HG02870 (cell line): ENCODE results near the gene RNASEH1.

Experiments used
- ATAC-seq: cut with Tn5 transposase; IDR thresholded peaks from one replicate; pipeline ENCODE4 v1.9.1; 2021; ENCODE audit warnings: mild to moderate bottlenecking, moderate library complexity; ENCODE audit not compliant: unreplicated experiment

The RNASEH1 gene

GRCh38 chr2:3563521-3563976 is 5.4 kb upstream of the RNASEH1 start:
- ATAC-seq: peak; percentile 39

GRCh38 chr2:3557639-3558204 is 411 bp downstream of the RNASEH1 start:
- ATAC-seq: peak; percentile 19

GRCh38 chr2:3553946-3554345 is 4.2 kb downstream of the RNASEH1 start:
- no peak for ATAC-seq

GRCh38 chr2:3547915-3548314 is 10.2 kb downstream of the RNASEH1 start:
- no peak for ATAC-seq

- ATAC-seq: no peak
Observed at GRCh38 chr2:3545788-3546478, 12.2 kb downstream of the RNASEH1 start.

GRCh38 chr2:3543023-3543683 is 15.0 kb downstream of the RNASEH1 start:
- no peak for ATAC-seq

GRCh38 chr2:3542107-3542506 is 16.0 kb downstream of the RNASEH1 start:
- ATAC-seq: no peak

GRCh38 chr2:3539836-3540235 is 18.3 kb downstream of the RNASEH1 start:
- ATAC-seq: no peak

- peak; percentile 47 for ATAC-seq
Observed at GRCh38 chr2:3536682-3537632, 21.2 kb downstream of the RNASEH1 start.

- ATAC-seq: peak; percentile 67
Observed at GRCh38 chr2:3535794-3536681, 22.1 kb downstream of the RNASEH1 start.

- peak; percentile 12 for ATAC-seq
Observed at GRCh38 chr2:3535467-3535793, 22.7 kb downstream of the RNASEH1 start.

- no peak for ATAC-seq
Observed at GRCh38 chr2:3534251-3534814, 23.8 kb downstream of the RNASEH1 start.

GRCh38 chr2:3533836-3534235 is 24.3 kb downstream of the RNASEH1 start:
- no peak for ATAC-seq

GRCh38 chr2:3532941-3533340 is 25.2 kb downstream of the RNASEH1 start:
- ATAC-seq: no peak

- ATAC-seq: no peak
Observed at GRCh38 chr2:3529316-3530025, 28.7 kb downstream of the RNASEH1 start.

- no peak for ATAC-seq
Observed at GRCh38 chr2:3527886-3528785, 30.0 kb downstream of the RNASEH1 start.

- no peak for ATAC-seq
Observed at GRCh38 chr2:3526871-3527270, 31.3 kb downstream of the RNASEH1 start.

GRCh38 chr2:3523551-3524041 is 34.5 kb downstream of the RNASEH1 start:
- no peak for ATAC-seq
